Vagina (tissue), 2 donors: ENCODE results near the gene NYAP1. TPM values are rescaled to one million over a fixed set of nuclear protein-coding genes. Genes with fewer than 3 reads are reported as not detected.

Source experiments
- DNase-seq, 2 donors: peaks; one replicate each; pipeline ENCODE4 v3.0.0-alpha.2; 2017; ENCODE audit errors: extremely low spot score in 2 of 2
- H3K27ac ChIP-seq: fragments of 200-600 bp; sonication (generic); one replicate; pipeline ENCODE4 v1.5.1; 2019
- H3K27me3 ChIP-seq: fragments of 200-600 bp; sonication (generic); one replicate; pipeline ENCODE4 v1.5.1; 2019
- H3K36me3 ChIP-seq, 2 donors: fragments of 200-600 bp; sonication (generic); one replicate each; pipeline ENCODE4 v1.5.1; 2017 to 2019
- H3K4me1 ChIP-seq: fragments of 200-600 bp; sonication (generic); one replicate; pipeline ENCODE4 v1.5.1; 2019
- H3K4me3 ChIP-seq, 2 donors: fragments of 200-600 bp; sonication (generic); 1 replicate in 1 of 2; 2 replicates in 1 of 2; pipeline ENCODE4 v1.5.1; 2016 to 2019
- H3K9me3 ChIP-seq: fragments of 200-600 bp; sonication (generic); one replicate; pipeline ENCODE4 v1.5.1; 2019
- CTCF ChIP-seq, 3 experiments: fragments of 450-650 bp in 2 of 3; fragments of 200-600 bp in 1 of 3; sonication (generic) in 1 of 3; IDR thresholded peaks; one replicate each; pipeline ENCODE4 v1.5.1; 2017 to 2019; ENCODE audit warnings: antibody characterized with exemption in 3 of 3, mild to moderate bottlenecking in 2 of 3, moderate library complexity in 2 of 3
- POLR2A ChIP-seq, 2 donors: fragments of 450-650 bp; IDR thresholded peaks; one replicate each; pipeline ENCODE4 v1.6.1; 2017; ENCODE audit warnings: antibody characterized with exemption in 2 of 2, mild to moderate bottlenecking in 2 of 2, moderate library complexity in 2 of 2
- POLR2AphosphoS5 ChIP-seq, 2 donors: sonication (generic); formaldehyde crosslinking; IDR thresholded peaks; one replicate each; pipeline ENCODE4 v1.9.0; 2017; ENCODE audit warnings: antibody characterized with exemption in 2 of 2, mild to moderate bottlenecking in 2 of 2, low read depth in 1 of 2; ENCODE audit not compliant: insufficient read depth in 1 of 2
- intact Hi-C: fragments of 100-400 bp; cut with DNase I; formaldehyde crosslinking; loops from one replicate; pipeline ENCODE4 v1.15.1; 2023
- total RNA-seq: library from RNA; depleted of rRNA; stranded (reverse); fragments of >200 nt; gene quantifications from one replicate; pipeline ENCODE4 v1.2.3, GENCODE V29; 2016

NYAP1 gene
- total RNA-seq, 1 donor from 2014 or later: 3.9 TPM

- H3K4me3 ChIP-seq: no peak overlapping the region
- no peaks in the 10 kb centered on the region for H3K9me3 ChIP-seq
- H3K4me1 ChIP-seq: peaks cover 37% of the 10 kb centered on the region
- TF ChIP-seq CTCF (IDR thresholded peaks at IDR 0.05) (no peak), POLR2AphosphoS5 (IDR thresholded peaks at IDR 0.05; ENCODE audit: insufficient read depth in 1 of 2, low read depth in 1 of 2) (no peak)
- intact Hi-C loops: loop anchor here (5.0 kb wide), 1 partner anchor 227 kb away; the partner anchor contains the start of gene GIGYF1
- H3K27me3 ChIP-seq: no peaks in the 10 kb centered on the region
- DNase-seq: no peak
- peak overlapping the region; percentile 77 for H3K27ac ChIP-seq
- no peaks in the 10 kb centered on the region for H3K36me3 ChIP-seq
Measured at GRCh38 chr7:100465299-100465698, 18.4 kb upstream of the NYAP1 start.

- Histone ChIP-seq H3K27me3 (no peaks in the 10 kb centered on the region), H3K4me3 (peak overlapping the region in 1 of 2 donors; percentile 28), H3K4me1 (peaks cover 37% of the 10 kb centered on the region), H3K36me3 (no peaks in the 10 kb centered on the region), H3K9me3 (no peaks in the 10 kb centered on the region), H3K27ac (peak overlapping the region; percentile 77)
- DNase-seq: no peak
- intact Hi-C loops: loop anchor here (5.0 kb wide), 1 partner anchor 226 kb away; the partner anchor contains the start of gene GIGYF1
- TF ChIP-seq CTCF (IDR thresholded peaks at IDR 0.05): peak; percentile 12 to 45 (median 40)
- peak in 1 of 2 donors; percentile 33 for TF ChIP-seq POLR2AphosphoS5 (IDR thresholded peaks at IDR 0.05; ENCODE audit: insufficient read depth in 1 of 2, low read depth in 1 of 2)
- TF ChIP-seq POLR2A (IDR thresholded peaks at IDR 0.05): no peak
Measured at GRCh38 chr7:100465702-100466311, 17.9 kb upstream of the NYAP1 start.

- Histone ChIP-seq H3K36me3 (peaks cover 0 to 6% of the 10 kb centered on the region in 2 donors), H3K4me3 (no peak overlapping the region), H3K9me3 (no peaks in the 10 kb centered on the region), H3K27me3 (no peaks in the 10 kb centered on the region), H3K4me1 (peaks cover 39% of the 10 kb centered on the region), H3K27ac (peak overlapping the region; percentile 77)
- no peak for TF ChIP-seq POLR2AphosphoS5 (IDR thresholded peaks at IDR 0.05; ENCODE audit: insufficient read depth in 1 of 2, low read depth in 1 of 2)
- TF ChIP-seq CTCF (IDR thresholded peaks at IDR 0.05): no peak
- no peak for TF ChIP-seq POLR2A (IDR thresholded peaks at IDR 0.05)
- intact Hi-C loops: loop anchor here (5.0 kb wide), 1 partner anchor 225 kb away; the partner anchor contains the start of gene GIGYF1
- no peak for DNase-seq
Measured at GRCh38 chr7:100466653-100467605, 16.8 kb upstream of the NYAP1 start.

GRCh38 chr7:100467638-100468373 is 15.9 kb upstream of the NYAP1 start:
- peak overlapping the region; percentile 17 for H3K27ac ChIP-seq
- DNase-seq: no peak
- no peaks in the 10 kb centered on the region for H3K27me3 ChIP-seq
- H3K4me1 ChIP-seq: peaks cover 47% of the 10 kb centered on the region
- intact Hi-C loops: loop anchor here (5.0 kb wide), 1 partner anchor 224 kb away; the partner anchor contains the start of gene GIGYF1
- H3K36me3 ChIP-seq: peaks cover 0 to 6% of the 10 kb centered on the region in 2 donors
- H3K4me3 ChIP-seq: no peak overlapping the region
- no peak for TF ChIP-seq POLR2A (IDR thresholded peaks at IDR 0.05)
- TF ChIP-seq CTCF (IDR thresholded peaks at IDR 0.05): no peak
- TF ChIP-seq POLR2AphosphoS5 (IDR thresholded peaks at IDR 0.05; ENCODE audit: insufficient read depth in 1 of 2, low read depth in 1 of 2): no peak
- H3K9me3 ChIP-seq: no peaks in the 10 kb centered on the region
